A673 (cell line): Measurements from ENCODE around the gene KCNK1. TPM values are rescaled to one million over a fixed set of nuclear protein-coding genes. Genes with fewer than 3 reads are reported as not detected.

ENCODE experiments used
- BruUV-seq: library from RNA; stranded (reverse); fragments of 400-500 nt; replicated peaks from 2 replicates; lab custom pipeline; 2021; lab: Mats Ljungman, UMichigan
- CTCF ChIA-PET: fragments of 300-600 bp; sonication (Branson Sonifier 250); formaldehyde crosslinking; loops from one replicate; lab custom pipeline; 2022; ENCODE audit warnings: antibody characterized with exemption; lab: Charles Lee
- POLR2A ChIA-PET: fragments of 300-600 bp; sonication (Branson Sonifier 250); formaldehyde crosslinking; loops from one replicate; lab custom pipeline; 2022; ENCODE audit warnings: antibody characterized with exemption; ENCODE audit not compliant: low non-redundant PET; lab: Charles Lee
- DNase-seq: peaks from one replicate; pipeline ENCODE4 v3.0.0-alpha.2; 2015; ENCODE audit warnings: low spot score
- H3K27ac ChIP-seq: fragments of 200-600 bp; sonication (generic); 2 replicates; pipeline ENCODE4 v1.5.1; 2016; ENCODE audit warnings: mixed run types, low read depth, mild to moderate bottlenecking, mixed read lengths, antibody characterized with exemption, low read length; ENCODE audit not compliant: poor library complexity, severe bottlenecking
- H3K27me3 ChIP-seq: fragments of 200-600 bp; sonication (generic); replicated peaks from 2 replicates; pipeline ENCODE4 v1.6.1; 2017; ENCODE audit warnings: mixed run types, low read depth, mild to moderate bottlenecking, mixed read lengths, antibody characterized with exemption, low read length; ENCODE audit not compliant: insufficient read depth, poor library complexity
- H3K36me3 ChIP-seq: fragments of 200-600 bp; sonication (generic); 2 replicates; pipeline ENCODE4 v1.6.1; 2016; ENCODE audit warnings: mixed run types, mild to moderate bottlenecking, mixed read lengths, antibody characterized with exemption, low read length; ENCODE audit not compliant: insufficient read depth, poor library complexity, severe bottlenecking
- H3K4me1 ChIP-seq: fragments of 200-600 bp; sonication (generic); 2 replicates; pipeline ENCODE4 v1.6.1; 2017; ENCODE audit warnings: mixed run types, mild to moderate bottlenecking, mixed read lengths, antibody characterized with exemption, low read length; ENCODE audit not compliant: insufficient read depth, poor library complexity, severe bottlenecking
- H3K4me3 ChIP-seq: fragments of 200-600 bp; sonication (generic); 2 replicates; pipeline ENCODE4 v1.5.1; 2016; ENCODE audit warnings: low read depth, mixed run types, mild to moderate bottlenecking, mixed read lengths, low read length; ENCODE audit not compliant: poor library complexity, severe bottlenecking
- H3K9me3 ChIP-seq: fragments of 200-600 bp; sonication (generic); 2 replicates; pipeline ENCODE4 v1.6.1; 2016; ENCODE audit warnings: mixed run types, low read depth, mild to moderate bottlenecking, mixed read lengths, antibody characterized with exemption, low read length; ENCODE audit not compliant: poor library complexity, severe bottlenecking
- EZH2 ChIP-seq: fragments of 200-600 bp; sonication (generic); IDR thresholded peaks from 2 replicates; pipeline ENCODE4 v1.6.1; 2017; ENCODE audit warnings: borderline replicate concordance, low read depth, mild to moderate bottlenecking, mixed read lengths, antibody characterized with exemption, low read length; ENCODE audit not compliant: poor library complexity, severe bottlenecking
- intact Hi-C: fragments of 100-400 bp; cut with micrococcal nuclease; formaldehyde crosslinking; loops from one replicate; pipeline ENCODE4 v1.10.0; 2022; ENCODE audit not compliant: unreplicated experiment
- total RNA-seq: library from RNA; stranded (reverse); gene quantifications from 2 replicates; pipeline ENCODE4 v1.2.3, GENCODE V29; 2021
- TF ChIP-seq, protein P1 (sequence below): fragments of 300-800, 200-600 bp; sonication (generic); conservative IDR thresholded peaks from 2 replicates; pipeline ENCODE4 v1.5.1; 2017; ENCODE audit warnings: low read depth, mild to moderate bottlenecking, antibody characterized with exemption, low read length, moderate library complexity, mixed read lengths

KCNK1 gene
- total RNA-seq, 1 experiment from 2014 or later = not detected

DNA sequence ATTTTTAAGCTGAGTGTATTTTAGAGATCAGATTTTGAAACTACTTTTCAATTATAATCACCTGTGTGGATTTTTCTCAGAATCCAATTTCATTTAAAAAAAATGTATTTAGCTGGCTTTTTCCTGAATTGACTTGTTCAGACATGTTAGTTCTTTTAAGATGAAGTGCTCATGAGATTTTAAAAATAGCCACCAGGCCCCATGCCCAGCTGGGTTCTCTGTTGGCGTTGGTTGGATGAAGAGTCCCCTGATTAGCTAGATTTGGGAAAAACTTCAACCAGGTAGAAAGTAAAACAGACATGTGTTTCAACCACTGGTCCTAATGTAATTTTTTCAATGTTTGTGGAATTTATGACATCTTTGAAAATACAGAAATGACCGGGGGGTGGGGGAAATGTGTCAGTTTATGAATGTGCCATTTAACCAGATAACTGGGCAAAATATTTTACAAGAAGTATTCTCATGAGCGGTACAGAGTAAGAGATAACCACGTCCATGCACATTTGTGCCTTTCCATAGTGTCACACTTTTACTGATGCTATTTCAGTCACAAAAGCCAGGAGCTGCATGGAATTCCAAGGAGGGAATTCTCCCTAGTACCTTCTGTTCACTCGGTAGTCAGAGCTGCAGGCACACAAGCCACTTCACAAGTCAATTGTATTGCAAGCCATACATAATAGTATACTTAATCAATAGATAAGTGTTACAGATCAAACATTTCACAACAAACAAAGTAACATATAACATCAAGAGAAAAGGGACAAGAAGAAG is 51.1 kb downstream of the KCNK1 start:
- ChIA-PET POLR2A (no interaction called here), CTCF (no interaction called here)
- Histone ChIP-seq H3K27me3 (peaks cover 7% of the 10 kb centered on the region), H3K36me3 (no peaks in the 10 kb centered on the region), H3K27ac (no peak overlapping the region), H3K4me3 (no peak overlapping the region), H3K4me1 (no peaks in the 10 kb centered on the region), H3K9me3 (no peaks in the 10 kb centered on the region)
- TF ChIP-seq EZH2 = no peak
- TF ChIP-seq, protein P1, sequence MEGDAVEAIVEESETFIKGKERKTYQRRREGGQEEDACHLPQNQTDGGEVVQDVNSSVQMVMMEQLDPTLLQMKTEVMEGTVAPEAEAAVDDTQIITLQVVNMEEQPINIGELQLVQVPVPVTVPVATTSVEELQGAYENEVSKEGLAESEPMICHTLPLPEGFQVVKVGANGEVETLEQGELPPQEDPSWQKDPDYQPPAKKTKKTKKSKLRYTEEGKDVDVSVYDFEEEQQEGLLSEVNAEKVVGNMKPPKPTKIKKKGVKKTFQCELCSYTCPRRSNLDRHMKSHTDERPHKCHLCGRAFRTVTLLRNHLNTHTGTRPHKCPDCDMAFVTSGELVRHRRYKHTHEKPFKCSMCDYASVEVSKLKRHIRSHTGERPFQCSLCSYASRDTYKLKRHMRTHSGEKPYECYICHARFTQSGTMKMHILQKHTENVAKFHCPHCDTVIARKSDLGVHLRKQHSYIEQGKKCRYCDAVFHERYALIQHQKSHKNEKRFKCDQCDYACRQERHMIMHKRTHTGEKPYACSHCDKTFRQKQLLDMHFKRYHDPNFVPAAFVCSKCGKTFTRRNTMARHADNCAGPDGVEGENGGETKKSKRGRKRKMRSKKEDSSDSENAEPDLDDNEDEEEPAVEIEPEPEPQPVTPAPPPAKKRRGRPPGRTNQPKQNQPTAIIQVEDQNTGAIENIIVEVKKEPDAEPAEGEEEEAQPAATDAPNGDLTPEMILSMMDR = no peak
- DNase-seq = no peak
- intact Hi-C loops = no loop called here
- no TSS peak for BruUV-seq

DNA sequence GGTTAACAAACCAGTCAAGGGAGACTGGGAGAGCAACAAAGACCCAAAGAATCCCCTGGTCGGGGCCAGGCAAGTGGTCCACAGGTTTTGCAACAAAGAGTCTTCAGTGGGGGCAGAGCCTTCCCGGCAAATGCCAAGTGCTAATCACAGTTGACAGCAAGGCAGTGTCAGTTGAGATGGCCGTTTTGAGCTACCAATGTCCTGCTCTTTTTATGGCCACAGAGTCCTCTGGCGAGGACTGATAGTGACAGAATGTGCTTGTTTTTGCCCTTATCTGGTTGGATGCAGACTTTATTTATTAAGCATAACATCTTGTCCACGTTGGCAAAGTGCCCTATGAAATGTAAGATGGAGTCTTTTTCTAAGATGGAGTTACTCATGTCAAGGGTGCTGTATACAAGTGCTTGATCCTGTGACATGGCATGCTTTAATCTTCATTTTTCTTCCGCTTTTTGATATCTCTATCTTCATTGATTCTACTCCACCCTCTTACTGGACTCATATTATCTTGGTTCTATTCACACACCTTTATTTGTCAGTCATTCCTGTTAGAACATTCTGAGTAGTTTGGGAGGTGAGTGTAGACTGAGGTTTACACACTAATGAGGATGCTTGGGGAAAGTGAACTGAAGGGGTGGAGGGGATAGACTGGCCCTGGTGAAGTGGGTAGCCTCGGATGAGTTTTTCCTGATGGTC is 51.8 kb downstream of the KCNK1 start:
- ChIA-PET CTCF (no interaction called here), POLR2A (no interaction called here)
- no peaks in the 10 kb centered on the region for H3K36me3 ChIP-seq
- no peak overlapping the region for H3K4me3 ChIP-seq
- intact Hi-C loops = no loop called here
- no peaks in the 10 kb centered on the region for H3K9me3 ChIP-seq
- TF ChIP-seq, protein P1 = no peak
- no peak for TF ChIP-seq EZH2
- no peaks in the 10 kb centered on the region for H3K4me1 ChIP-seq
- H3K27me3 ChIP-seq = peaks cover 11% of the 10 kb centered on the region
- no TSS peak for BruUV-seq
- no peak for DNase-seq
- no peak overlapping the region for H3K27ac ChIP-seq

DNA sequence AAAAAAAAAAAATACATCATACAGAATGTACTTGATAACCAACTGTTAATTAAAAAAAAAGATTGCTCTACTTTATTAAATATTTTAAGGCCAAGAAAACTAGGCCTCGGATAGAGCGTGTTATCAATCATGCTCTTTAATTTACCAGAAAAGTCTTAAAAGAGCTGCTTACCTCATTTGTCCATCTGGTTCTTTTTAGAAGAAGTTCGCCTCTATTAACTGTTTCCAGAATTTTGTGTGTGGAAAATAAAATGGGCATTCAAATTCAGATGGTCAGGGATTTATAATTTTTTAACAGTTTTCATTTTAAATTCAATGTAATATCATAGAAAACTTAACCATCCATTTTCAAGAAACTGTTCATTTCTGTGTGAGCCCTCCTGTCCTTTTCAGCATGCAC is 53.8 kb downstream of the KCNK1 start:
- Histone ChIP-seq H3K27me3 (peaks cover 5% of the 10 kb centered on the region), H3K36me3 (no peaks in the 10 kb centered on the region), H3K9me3 (no peaks in the 10 kb centered on the region), H3K4me3 (no peak overlapping the region), H3K27ac (no peak overlapping the region), H3K4me1 (no peaks in the 10 kb centered on the region)
- DNase-seq = no peak
- TF ChIP-seq EZH2 = no peak
- TF ChIP-seq, protein P1 = no peak
- CTCF ChIA-PET = no interaction called here
- intact Hi-C loops = no loop called here
- BruUV-seq = no TSS peak
- POLR2A ChIA-PET = no interaction called here
